ENCODE results near the gene RIT2. TPM values are rescaled to one million over a fixed set of nuclear protein-coding genes. Genes with fewer than 3 reads are reported as not detected.

Gene RIT2
- total RNA-seq, 1 donor from 2014 or later = not detected

DNA sequence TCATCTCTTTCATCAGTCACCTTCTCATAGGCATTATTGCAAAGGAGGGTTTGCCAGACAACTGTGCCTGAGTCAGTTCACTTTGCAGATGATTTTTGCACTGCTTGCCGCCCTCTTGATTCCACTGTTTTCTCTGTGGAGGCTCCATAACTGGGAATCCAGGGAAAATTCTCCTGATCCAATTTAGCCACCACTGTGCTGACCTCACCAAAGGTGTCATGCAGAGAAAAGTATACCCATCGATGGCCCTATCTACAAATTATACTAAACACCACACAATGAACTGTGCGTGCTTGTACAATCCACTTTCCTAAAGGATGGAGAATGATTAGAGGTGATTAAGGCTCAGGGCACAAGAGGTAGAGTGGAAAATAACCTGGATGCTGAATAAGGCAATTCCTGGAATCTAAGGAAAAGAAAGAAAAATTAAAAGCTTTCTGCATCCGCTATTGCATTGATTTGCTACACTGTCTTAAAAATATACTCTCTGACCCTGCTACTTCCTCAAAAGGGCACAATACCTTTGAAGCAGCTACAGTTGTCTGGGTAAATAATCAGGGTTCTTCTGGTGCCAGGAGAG lies 409.4 kb downstream of the RIT2 start:
- no peaks in the 10 kb centered on the region for H3K27me3 ChIP-seq (ENCODE audit: control insufficient read depth in 3 of 3, insufficient read depth in 3 of 3, low read length in 3 of 3)
- H3K27ac ChIP-seq (ENCODE audit: low read depth, low read length) = no peak overlapping the region
- no peaks in the 10 kb centered on the region for H3K4me1 ChIP-seq (ENCODE audit: control insufficient read depth in 3 of 3, insufficient read depth in 3 of 3, low read length in 3 of 3)
- H3K9me3 ChIP-seq (ENCODE audit: control insufficient read depth in 3 of 3, low read length in 3 of 3) = no peaks in the 10 kb centered on the region
- no peaks in the 10 kb centered on the region for H3K36me3 ChIP-seq (ENCODE audit: control insufficient read depth in 3 of 3, insufficient read depth in 3 of 3, low read length in 3 of 3)
- H3K9ac ChIP-seq (ENCODE audit: low read depth in 1 of 3, low read length in 3 of 3) = no peak overlapping the region
- no peak overlapping the region for H3K4me3 ChIP-seq (ENCODE audit: low read length in 3 of 3)

Other genes starting within 250 kb of the RIT2 start
- not detected for gene SYT4, start 161.8 kb upstream of the RIT2 start, total RNA-seq

All from skeletal muscle tissue (tissue), 4 donors.